Lower lobe of right lung (tissue), 2 donors: ENCODE results near the gene NKAIN2. TPM values are rescaled to one million over a fixed set of nuclear protein-coding genes. Genes with fewer than 3 reads are reported as not detected.

Experiments used
- ATAC-seq, 2 donors: fragments of 200-7000 bp; cut with Tn5 transposase; one replicate each; pipeline ENCODE4 v1.9.1; 2020 to 2022; ENCODE audit warnings: mild to moderate bottlenecking in 2 of 2, moderate library complexity in 2 of 2
- DNase-seq: peaks from one replicate; pipeline ENCODE4 v3.0.0-alpha.2; 2020
- H3K27ac ChIP-seq: fragments of 200-600 bp; one replicate; pipeline ENCODE4 v1.8.0; 2022
- H3K27me3 ChIP-seq: fragments of 200-600 bp; one replicate; pipeline ENCODE4 v1.8.0; 2022; ENCODE audit warnings: low read depth
- H3K36me3 ChIP-seq: fragments of 200-600 bp; one replicate; pipeline ENCODE4 v1.8.0; 2022; ENCODE audit warnings: mild to moderate bottlenecking
- H3K4me1 ChIP-seq: fragments of 200-600 bp; one replicate; pipeline ENCODE4 v1.8.0; 2022
- H3K4me3 ChIP-seq: fragments of 200-600 bp; one replicate; pipeline ENCODE4 v1.8.0; 2022; ENCODE audit warnings: mild to moderate bottlenecking
- H3K9me3 ChIP-seq: fragments of 200-600 bp; one replicate; pipeline ENCODE4 v1.8.0; 2022
- intact Hi-C: fragments of 100-400 bp; cut with DNase I; formaldehyde crosslinking; loops from one replicate; pipeline ENCODE4 v1.11.0; 2022
- total RNA-seq: library from RNA; stranded (reverse); fragmentation: NEBNext Ultra II Directional; extraction: Animal tissue kit (Norgen Biotek cat#: 25700); gene quantifications from one replicate; pipeline ENCODE4 v1.2.1, GENCODE V29; 2021
- TF ChIP-seq, protein P1 (sequence below): fragments of 200-600 bp; IDR thresholded peaks from one replicate; pipeline ENCODE4 v1.8.0; 2022; ENCODE audit warnings: antibody characterized with exemption, mild to moderate bottlenecking
- donor health status: DM: no; HTN: yes; CAD: no; lungs with severe emphysema.

The NKAIN2 gene
- total RNA-seq, 1 donor from 2014 or later = 0.12 TPM

DNA sequence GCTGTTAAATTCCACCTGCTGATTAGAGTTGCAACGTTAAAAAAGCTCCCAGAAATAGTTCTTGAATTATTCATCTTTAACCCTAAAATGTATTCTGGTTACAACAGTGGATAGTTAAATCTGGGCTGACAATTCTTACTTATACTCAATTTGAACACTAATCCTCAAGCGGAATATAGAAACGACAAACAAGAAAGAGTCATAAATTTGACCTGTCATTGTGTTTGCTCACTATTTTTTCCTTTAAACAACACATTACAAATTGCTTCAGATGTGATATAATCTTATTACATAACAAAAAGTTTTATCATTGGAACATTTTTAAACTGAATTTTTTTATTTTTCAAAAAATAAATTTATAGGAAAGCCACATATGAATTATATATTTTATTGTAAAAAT, 1054.1 kb downstream of the NKAIN2 start:
- intact Hi-C loops = no loop called here
- no peaks in the 10 kb centered on the region for H3K27me3 ChIP-seq
- ATAC-seq = no peak
- H3K27ac ChIP-seq = no peak overlapping the region
- no peaks in the 10 kb centered on the region for H3K4me1 ChIP-seq
- TF ChIP-seq, protein P1, sequence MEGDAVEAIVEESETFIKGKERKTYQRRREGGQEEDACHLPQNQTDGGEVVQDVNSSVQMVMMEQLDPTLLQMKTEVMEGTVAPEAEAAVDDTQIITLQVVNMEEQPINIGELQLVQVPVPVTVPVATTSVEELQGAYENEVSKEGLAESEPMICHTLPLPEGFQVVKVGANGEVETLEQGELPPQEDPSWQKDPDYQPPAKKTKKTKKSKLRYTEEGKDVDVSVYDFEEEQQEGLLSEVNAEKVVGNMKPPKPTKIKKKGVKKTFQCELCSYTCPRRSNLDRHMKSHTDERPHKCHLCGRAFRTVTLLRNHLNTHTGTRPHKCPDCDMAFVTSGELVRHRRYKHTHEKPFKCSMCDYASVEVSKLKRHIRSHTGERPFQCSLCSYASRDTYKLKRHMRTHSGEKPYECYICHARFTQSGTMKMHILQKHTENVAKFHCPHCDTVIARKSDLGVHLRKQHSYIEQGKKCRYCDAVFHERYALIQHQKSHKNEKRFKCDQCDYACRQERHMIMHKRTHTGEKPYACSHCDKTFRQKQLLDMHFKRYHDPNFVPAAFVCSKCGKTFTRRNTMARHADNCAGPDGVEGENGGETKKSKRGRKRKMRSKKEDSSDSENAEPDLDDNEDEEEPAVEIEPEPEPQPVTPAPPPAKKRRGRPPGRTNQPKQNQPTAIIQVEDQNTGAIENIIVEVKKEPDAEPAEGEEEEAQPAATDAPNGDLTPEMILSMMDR = no peak
- no peak for DNase-seq
- H3K36me3 ChIP-seq = no peaks in the 10 kb centered on the region
- H3K4me3 ChIP-seq = no peak overlapping the region
- no peaks in the 10 kb centered on the region for H3K9me3 ChIP-seq

- Histone ChIP-seq H3K27ac (no peak overlapping the region), H3K27me3 (no peaks in the 10 kb centered on the region), H3K4me1 (no peaks in the 10 kb centered on the region), H3K4me3 (no peak overlapping the region), H3K9me3 (no peaks in the 10 kb centered on the region), H3K36me3 (no peaks in the 10 kb centered on the region)
- no peak for ATAC-seq
- no peak for DNase-seq
- intact Hi-C loops = no loop called here
- TF ChIP-seq, protein P1 = no peak
Measured at GRCh38 chr6:124858564-124858963, 1054.9 kb downstream of the NKAIN2 start.

DNA sequence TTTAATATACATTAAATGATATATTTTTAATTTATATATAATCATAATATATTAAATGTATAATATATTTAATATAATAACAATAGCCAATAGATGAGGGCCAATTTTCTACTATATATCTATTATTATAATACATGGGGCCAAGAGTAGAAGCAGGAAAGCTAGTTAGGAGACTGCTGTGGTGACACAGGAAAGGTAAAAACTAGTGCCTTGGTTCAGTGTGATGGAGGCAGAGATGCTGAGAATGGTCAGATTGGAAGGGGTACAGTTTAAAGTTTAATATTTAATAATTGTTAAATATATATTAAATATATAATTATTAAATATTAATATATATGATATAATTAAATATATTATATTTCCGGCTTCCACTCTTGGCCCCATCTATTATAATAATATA, 1055.7 kb downstream of the NKAIN2 start:
- intact Hi-C loops = no loop called here
- Histone ChIP-seq H3K4me1 (no peaks in the 10 kb centered on the region), H3K4me3 (no peak overlapping the region), H3K27ac (no peak overlapping the region), H3K36me3 (no peaks in the 10 kb centered on the region), H3K9me3 (no peaks in the 10 kb centered on the region), H3K27me3 (no peaks in the 10 kb centered on the region)
- DNase-seq (no peak), ATAC-seq (no peak)
- TF ChIP-seq, protein P1 = no peak

- Histone ChIP-seq H3K9me3 (no peaks in the 10 kb centered on the region), H3K4me3 (no peak overlapping the region), H3K27ac (no peak overlapping the region), H3K4me1 (no peaks in the 10 kb centered on the region), H3K36me3 (no peaks in the 10 kb centered on the region), H3K27me3 (no peaks in the 10 kb centered on the region)
- DNase-seq (no peak), ATAC-seq (no peak)
- intact Hi-C loops = no loop called here
- TF ChIP-seq, protein P1 = no peak
Measured at GRCh38 chr6:124866040-124866439, 1062.4 kb downstream of the NKAIN2 start.

DNA sequence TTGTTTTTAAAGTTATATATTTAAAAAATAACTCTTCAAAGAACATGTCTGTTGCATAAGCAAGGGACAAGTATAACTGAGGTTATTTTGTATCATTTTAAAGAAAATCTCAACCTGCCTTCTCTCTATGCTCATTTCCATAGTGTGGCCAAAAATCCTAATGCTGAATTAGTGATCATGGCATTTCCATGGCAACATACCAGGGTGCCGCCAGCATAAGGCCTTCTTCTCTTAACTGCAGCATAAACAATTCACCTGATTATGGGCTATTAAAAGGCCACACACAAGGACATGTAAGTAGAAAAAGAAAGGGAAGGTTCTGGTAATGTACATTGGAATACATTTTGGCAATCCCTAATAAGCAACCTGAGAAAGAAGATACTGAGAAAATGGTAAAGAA, 1063.5 kb downstream of the NKAIN2 start:
- intact Hi-C loops = no loop called here

More for the DNA sequence above, 1063.5 kb downstream of the NKAIN2 start:
- H3K4me3 ChIP-seq = no peak overlapping the region
- H3K4me1 ChIP-seq = no peaks in the 10 kb centered on the region
- DNase-seq (no peak), ATAC-seq (no peak)
- TF ChIP-seq, protein P1 = no peak
- no peak overlapping the region for H3K27ac ChIP-seq
- H3K9me3 ChIP-seq = no peaks in the 10 kb centered on the region
- H3K27me3 ChIP-seq = no peaks in the 10 kb centered on the region
- H3K36me3 ChIP-seq = no peaks in the 10 kb centered on the region
